Measurements from ENCODE around the gene USP47.

- TF ChIP-seq CTCF (IDR thresholded peaks at IDR 0.05) (no peak), POLR2A (IDR thresholded peaks at IDR 0.05) (no peak)
Measured at GRCh38 chr11:11982461-11982860, 140.7 kb downstream of the USP47 start.
